Measurements from ENCODE around the gene TBC1D14. TPM values are rescaled to one million over a fixed set of nuclear protein-coding genes. Genes with fewer than 3 reads are reported as not detected.
"Not testable (repeated sequence)": the region's sequence is repeated elsewhere in the genome, so short reads cannot be mapped to it uniquely, and the experiment has no call there.

TBC1D14 gene
- total RNA-seq, 1 donor from 2014 or later: 29.3 TPM

DNA sequence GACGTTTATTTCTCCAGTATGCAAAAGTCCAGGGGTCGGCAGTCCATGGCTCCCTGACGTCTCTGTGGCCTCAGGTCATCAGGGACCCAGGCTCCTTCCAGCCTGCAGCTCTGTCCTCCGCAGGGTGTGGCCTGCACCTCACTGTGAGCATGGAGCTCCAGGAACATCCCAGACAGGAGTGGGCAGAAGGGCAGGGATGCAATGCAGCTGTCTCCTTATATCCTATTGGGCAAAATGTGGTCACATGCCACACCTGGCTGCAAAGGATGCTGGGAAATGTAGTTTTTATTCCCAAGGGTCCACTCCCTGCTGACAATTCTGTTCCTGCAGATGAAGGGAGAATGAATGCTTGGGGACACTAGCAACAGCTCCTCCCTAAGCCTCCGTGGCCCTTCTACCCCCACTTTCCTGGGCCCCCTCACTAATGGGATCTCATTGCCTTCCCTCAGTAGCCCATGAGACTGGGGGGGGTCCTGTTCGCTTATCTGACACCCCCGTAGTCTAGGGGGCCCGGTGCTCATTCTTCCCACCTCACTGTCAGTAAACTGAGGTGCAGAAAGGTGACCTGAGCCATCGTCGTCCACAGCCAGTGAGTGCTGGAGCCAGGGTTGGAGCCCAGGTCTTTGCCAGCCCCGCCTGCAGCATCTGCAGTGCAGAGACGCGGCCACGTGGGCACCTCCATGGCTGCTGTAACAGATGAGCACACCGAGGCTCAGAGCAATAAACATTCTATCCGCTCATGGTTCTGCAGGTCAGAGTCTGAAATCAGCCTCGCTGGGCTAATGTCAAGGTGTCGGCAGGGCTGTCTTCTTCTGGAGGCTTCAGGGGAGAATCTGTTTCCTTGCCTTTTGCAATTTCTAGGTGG is 164.1 kb downstream of the TBC1D14 start:
- ATAC-seq (peak; percentile 73), DNase-seq (ENCODE audit: low spot score) (no peak)

DNA sequence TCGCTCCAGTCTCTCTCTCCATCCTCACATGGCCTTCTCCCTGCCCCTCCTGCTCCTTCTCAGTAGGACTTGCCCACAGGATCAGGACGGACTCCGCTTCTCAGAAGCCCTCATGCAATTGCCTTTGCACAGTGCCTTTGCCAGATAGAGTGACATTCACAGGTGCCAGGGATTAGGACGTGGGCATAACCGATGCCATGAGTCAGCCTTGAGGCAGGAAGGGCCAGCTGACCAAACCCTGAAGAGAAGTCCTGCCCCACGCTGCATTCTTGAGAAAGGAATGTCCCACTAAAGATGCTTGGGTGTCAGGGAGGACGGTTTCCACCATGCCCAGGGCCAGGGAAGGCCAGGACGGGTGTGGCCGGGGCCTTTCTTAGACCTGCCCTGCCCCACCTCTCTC is 164.8 kb downstream of the TBC1D14 start:
- DNase-seq (ENCODE audit: low spot score): no peak
- ATAC-seq: no peak

DNA sequence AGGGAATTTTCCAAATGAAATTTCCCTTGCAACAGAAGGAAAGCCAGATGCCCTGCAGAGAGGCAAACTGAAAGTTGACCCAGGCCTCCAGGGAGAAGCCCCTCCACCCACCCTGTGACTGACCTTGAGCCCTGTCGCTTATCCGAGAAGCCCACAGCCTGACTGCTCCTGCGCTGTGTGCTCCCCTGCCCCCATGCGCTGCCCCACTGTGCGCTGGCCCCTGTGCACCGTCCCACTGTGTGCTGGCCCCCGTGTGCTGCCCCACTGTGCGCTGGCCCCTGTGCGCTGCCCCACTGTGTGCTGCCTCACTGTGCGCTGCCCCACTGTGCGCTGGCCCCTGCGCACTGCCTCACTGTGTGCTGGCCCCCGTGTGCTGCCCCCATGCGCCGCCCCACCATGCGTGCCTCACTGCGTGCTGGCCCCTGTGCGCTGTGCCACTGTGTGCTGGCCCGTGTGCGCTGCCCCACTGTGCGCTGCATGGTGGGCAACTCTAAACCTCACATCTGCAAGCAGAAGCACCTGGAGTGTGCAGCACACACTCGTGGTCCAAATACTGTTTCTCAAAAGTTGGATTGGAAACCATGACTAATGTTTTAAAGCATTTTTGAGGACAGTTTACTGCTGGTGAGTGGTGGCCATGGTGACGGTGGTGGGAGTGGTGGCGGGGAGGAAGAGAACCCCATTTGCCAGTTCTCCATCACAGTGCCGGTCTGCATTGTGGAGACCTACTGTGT is 166.5 kb downstream of the TBC1D14 start:
- no peak for ATAC-seq
- DNase-seq (ENCODE audit: low spot score): no peak

DNA sequence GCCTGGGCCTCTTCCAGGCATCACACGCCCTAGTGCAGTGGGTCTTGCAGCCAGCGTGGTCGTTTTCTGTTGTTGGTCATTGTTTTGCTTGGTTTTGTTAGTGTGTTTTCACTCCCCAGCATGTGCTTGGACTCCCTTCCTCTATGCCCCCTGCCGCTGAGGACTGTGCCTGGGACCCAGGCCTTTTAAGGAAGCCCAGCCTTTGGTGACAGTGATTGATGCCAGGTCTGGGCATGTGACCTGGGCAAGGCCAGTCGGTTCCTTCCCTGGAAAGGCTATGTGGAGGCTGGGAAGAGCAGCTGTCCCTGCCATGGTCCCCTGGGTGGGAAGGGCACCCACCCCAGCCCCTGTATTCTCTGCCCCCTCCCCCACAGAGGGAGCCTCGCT is 167.1 kb downstream of the TBC1D14 start:
- no peak for DNase-seq (ENCODE audit: low spot score)
- ATAC-seq: no peak

DNA sequence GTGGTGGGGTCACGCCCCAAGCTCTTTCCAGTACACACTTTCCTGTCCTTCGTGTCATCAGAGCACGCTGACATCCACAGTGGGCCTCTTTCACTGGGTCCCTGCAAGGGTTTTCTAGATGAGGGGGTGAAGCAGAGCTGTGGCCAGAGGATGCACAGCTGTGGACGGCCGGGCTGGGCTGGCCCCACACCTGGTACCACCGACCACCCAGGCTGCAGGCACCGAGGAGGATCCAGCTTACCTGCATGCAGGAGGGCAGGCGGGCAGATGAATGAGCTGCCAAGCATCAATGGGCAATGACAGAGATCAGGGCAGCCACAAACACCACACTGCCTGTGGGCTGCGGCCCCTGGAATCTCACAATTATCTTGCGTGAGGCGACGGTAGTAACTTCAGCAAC is 167.7 kb downstream of the TBC1D14 start:
- ATAC-seq: no peak

DNA sequence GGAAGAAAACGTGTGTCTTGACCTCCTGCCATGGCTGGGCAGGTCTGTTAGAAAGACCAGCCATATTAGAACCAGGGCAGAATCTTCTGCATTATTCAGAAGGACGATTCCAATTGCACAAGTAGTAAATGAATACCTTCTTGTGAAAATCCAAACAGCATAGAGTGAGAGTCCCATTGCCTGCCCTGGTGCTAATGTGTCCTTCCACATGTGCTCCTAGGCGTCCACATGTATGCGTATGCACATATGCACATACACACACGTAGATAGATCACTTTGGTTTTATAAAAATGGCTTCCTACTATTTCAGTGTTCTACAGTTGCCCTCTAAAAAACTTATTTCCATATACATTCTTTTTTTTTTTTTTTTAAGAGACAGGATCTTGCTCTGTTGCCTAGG is 168.4 kb downstream of the TBC1D14 start:
- no peak for DNase-seq (ENCODE audit: low spot score)
- ATAC-seq: no peak

More for the DNA sequence above, 167.7 kb downstream of the TBC1D14 start:
- DNase-seq (ENCODE audit: low spot score): no peak

DNA sequence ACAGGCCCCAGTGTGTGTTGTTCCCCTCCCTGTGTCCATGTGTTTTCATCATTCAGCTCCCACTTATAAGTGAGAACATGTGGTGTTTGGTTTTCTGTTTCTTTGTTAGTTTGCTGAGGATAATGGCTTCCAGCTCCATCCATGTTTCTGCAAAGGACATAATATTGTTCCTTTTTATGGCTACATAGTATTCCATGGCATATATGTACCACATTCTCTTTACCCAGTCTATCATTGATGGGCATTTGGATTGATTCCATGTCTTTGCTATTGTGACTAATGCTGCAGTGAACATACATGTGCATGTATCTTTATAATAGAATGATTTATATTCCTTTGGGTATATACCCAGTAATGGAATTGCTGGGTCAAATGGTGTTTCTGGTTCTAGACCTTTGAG is 169.9 kb downstream of the TBC1D14 start:
- DNase-seq (ENCODE audit: low spot score); ATAC-seq: not testable (repeated sequence)

DNA sequence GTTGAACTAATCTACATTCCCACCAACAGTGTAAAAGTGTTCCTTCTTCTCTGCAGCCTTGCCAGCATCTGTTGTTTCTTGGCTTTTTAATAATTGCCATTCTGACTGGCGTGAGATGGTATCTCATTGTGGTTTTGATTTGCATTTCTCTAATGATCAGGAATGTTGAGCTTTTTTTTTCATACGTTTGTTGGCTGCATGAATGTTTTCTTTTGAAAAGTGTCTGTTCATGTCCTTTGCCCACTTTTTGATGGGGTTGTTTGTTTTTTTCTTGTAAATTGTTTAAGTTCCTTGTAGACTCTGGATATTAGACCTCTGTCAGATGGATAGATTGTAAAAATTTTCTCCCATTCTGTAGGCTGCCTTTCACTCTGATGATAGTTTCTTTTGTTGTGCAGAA is 170.3 kb downstream of the TBC1D14 start:
- DNase-seq (ENCODE audit: low spot score); ATAC-seq: not testable (repeated sequence)

Other genes with a start within 250 kb of the TBC1D14 start
- 2.3 TPM for gene S100P, start 215.9 kb upstream of the TBC1D14 start, total RNA-seq
- gene MRFAP1L1, start 200.0 kb upstream of the TBC1D14 start, total RNA-seq: 26.7 TPM
- gene BLOC1S4, start 193.7 kb upstream of the TBC1D14 start, total RNA-seq: 6.5 TPM
- 16.6 TPM for gene KIAA0232, start 127.1 kb upstream of the TBC1D14 start, total RNA-seq
- 18.6 TPM for gene TADA2B, start 133.5 kb downstream of the TBC1D14 start, total RNA-seq
- gene GRPEL1, start 158.2 kb downstream of the TBC1D14 start, total RNA-seq: 37.3 TPM

Data from left lobe of liver (tissue), 2 donors.